Suprapubic skin (tissue), 3 donors: Measurements from ENCODE around the gene SYNGR3.

Experiments used
- POLR2A ChIP-seq, 2 donors: fragments of 450-650 bp; IDR thresholded peaks; one replicate each; pipeline ENCODE4 v1.6.1; 2017; ENCODE audit warnings: antibody characterized with exemption in 2 of 2, mild to moderate bottlenecking in 2 of 2, moderate library complexity in 2 of 2
- TF ChIP-seq, protein P1 (sequence below), 2 donors: fragments of 200-600 bp in 1 of 2; fragments of 450-650 bp in 1 of 2; sonication (generic) in 1 of 2; IDR thresholded peaks; one replicate each; pipeline ENCODE4 v1.5.1; 2016 to 2019; ENCODE audit warnings: antibody characterized with exemption in 2 of 2, mild to moderate bottlenecking in 1 of 2, moderate library complexity in 1 of 2

DNA sequence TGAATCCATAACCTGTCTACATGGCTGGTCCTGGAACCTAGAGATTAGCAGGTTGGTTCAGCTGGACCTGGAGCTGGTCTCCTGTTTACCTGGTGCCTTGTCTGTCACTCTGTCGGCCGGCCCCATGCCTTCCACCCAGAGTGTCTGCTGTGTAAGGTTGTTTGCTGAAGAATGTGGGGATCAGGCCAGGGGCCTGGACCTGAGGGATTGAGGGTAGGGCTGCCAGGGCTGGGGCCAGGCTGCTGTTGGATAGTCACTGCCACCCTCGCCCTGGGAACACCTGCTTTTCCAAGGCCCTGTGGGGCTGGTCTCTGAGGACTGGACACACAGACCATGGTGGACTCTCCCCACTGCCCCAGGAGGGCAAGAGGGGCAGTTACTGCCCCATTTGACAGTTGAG is 38.4 kb downstream of the SYNGR3 start:
- TF ChIP-seq, protein P1, sequence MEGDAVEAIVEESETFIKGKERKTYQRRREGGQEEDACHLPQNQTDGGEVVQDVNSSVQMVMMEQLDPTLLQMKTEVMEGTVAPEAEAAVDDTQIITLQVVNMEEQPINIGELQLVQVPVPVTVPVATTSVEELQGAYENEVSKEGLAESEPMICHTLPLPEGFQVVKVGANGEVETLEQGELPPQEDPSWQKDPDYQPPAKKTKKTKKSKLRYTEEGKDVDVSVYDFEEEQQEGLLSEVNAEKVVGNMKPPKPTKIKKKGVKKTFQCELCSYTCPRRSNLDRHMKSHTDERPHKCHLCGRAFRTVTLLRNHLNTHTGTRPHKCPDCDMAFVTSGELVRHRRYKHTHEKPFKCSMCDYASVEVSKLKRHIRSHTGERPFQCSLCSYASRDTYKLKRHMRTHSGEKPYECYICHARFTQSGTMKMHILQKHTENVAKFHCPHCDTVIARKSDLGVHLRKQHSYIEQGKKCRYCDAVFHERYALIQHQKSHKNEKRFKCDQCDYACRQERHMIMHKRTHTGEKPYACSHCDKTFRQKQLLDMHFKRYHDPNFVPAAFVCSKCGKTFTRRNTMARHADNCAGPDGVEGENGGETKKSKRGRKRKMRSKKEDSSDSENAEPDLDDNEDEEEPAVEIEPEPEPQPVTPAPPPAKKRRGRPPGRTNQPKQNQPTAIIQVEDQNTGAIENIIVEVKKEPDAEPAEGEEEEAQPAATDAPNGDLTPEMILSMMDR (IDR thresholded peaks at IDR 0.05): no peak
- no peak for TF ChIP-seq POLR2A (IDR thresholded peaks at IDR 0.05)
